HG02571 (cell line): ENCODE data around the gene RRN3.
"Not testable (repeated sequence)": the region's sequence is repeated elsewhere in the genome, so short reads cannot be mapped to it uniquely, and the experiment has no call there.

ENCODE experiments used
- ATAC-seq: cut with Tn5 transposase; IDR thresholded peaks from one replicate; pipeline ENCODE4 v1.9.1; 2021; ENCODE audit warnings: mild to moderate bottlenecking, moderate library complexity; ENCODE audit not compliant: unreplicated experiment

RRN3 gene

DNA sequence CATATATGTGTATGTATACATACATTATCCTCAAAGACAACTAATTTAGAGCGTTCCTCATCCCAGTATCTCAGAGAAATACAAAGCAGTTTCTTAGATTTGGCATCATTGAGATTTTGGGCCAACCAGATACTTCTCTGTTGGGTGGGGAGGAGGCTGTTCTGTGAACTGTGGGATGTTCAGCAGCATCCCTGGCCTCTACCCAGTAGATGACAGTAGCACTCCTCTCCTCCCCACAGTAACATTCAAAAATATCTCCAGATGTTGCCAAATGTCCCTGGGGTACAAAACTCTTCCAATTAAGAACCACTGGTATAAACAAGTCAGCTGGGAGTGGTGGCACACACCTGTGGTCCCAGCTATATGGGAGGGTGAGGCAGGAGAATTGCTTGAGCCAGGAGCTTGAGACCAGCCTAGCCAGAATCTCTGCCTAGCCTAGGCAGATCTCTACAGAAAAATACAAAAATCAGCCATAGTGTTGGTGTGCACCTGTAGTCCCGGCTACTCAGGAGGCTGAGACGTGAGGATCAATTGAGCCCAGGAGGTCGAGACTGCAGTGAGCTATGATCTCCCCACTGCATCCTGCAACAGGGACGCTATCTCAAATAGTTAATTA is 6.4 kb upstream of the RRN3 start:
- ATAC-seq: not testable (repeated sequence)

GRCh38 chr16:15099366-15099909 is 5.4 kb upstream of the RRN3 start:
- not testable (repeated sequence) for ATAC-seq

GRCh38 chr16:15096583-15096972 is 2.5 kb upstream of the RRN3 start:
- ATAC-seq: not testable (repeated sequence)

- not testable (repeated sequence) for ATAC-seq
Measured at GRCh38 chr16:15093571-15093954, 509 bp downstream of the RRN3 start.

GRCh38 chr16:15090663-15091269 is 3.3 kb downstream of the RRN3 start:
- ATAC-seq: not testable (repeated sequence)

DNA sequence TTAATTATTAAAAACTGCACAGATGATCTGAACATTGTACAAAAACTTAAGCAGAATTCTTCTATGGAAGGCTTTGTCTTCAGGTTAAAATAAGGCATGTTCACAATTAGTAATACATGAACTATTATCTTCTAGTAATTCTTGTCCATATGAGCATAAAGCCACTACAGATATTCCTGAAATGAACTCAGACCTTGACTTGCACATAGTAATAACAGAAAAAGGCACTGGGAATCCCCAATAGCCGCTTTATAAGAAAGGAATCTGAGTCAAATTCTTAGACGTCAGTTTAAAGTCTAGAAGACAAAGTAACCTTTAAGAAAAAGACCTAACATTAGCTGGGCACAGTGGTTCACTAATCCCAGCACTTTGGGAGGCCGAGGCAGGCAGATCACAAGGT is 11.3 kb downstream of the RRN3 start:
- ATAC-seq: not testable (repeated sequence)

DNA sequence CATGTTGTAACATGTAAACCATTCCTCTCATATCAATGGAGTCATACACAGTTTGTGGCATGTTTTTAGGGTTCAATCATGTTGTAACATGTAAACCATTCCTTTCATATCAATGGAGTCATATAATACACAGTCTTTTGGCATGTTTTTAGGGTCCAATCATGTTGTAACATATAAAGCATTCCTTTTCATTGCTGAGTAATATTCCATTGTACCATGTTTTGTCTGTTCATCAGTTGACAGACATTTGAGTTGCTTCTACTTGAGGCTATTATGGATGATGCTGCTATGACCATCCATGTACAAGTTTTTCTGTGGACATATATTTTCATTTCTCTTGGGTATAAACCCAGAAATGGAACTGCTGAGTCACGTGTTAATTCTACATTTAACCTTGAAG is 13.2 kb downstream of the RRN3 start:
- ATAC-seq: not testable (repeated sequence)

- not testable (repeated sequence) for ATAC-seq
Measured at GRCh38 chr16:15076161-15076560, 17.9 kb downstream of the RRN3 start.

GRCh38 chr16:15073101-15073500 is 21.0 kb downstream of the RRN3 start:
- no peak for ATAC-seq

- not testable (repeated sequence) for ATAC-seq
Measured at GRCh38 chr16:15071916-15072769, 21.9 kb downstream of the RRN3 start.

DNA sequence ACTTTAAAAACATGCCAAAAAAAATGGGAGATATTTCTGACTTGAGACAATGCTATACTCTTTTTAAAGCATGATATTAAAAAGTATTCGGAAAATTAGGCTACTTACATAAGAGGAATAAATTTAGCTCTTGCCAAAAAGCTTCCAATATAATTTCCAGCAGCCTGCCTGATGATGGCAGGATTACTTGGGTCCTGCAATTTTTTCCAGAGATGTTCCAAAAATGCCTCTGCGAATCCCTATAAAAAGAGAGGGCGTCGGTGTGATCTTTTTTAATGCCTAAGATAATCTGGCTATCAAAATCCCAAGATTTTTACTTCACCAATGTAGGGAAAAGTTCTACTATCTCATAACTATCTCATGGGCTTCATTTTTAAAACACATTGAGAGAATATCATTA is 23.1 kb downstream of the RRN3 start:
- not testable (repeated sequence) for ATAC-seq

DNA sequence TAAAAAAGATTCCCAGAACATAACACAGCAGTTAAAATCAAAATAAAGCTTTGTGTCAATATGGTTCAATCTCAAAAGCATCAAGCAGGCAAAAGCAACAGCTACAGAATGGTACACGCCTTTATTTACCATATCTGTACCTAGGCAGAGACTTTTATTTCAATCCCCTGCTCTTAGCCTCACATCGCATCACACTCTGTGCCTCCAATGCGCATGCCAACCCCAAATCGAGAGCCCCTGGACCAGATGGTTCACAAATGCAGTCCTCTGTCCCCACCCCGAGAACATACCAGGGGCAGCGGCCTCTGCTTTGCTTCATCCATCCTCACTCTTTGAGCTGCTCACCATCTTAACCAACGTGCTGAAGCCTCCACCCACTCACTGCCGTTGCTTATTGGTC is 27.4 kb downstream of the RRN3 start:
- ATAC-seq: not testable (repeated sequence)

- not testable (repeated sequence) for ATAC-seq
Measured at GRCh38 chr16:15065961-15066360, 28.1 kb downstream of the RRN3 start.

- not testable (repeated sequence) for ATAC-seq
Measured at GRCh38 chr16:15062085-15062810, 31.8 kb downstream of the RRN3 start.

DNA sequence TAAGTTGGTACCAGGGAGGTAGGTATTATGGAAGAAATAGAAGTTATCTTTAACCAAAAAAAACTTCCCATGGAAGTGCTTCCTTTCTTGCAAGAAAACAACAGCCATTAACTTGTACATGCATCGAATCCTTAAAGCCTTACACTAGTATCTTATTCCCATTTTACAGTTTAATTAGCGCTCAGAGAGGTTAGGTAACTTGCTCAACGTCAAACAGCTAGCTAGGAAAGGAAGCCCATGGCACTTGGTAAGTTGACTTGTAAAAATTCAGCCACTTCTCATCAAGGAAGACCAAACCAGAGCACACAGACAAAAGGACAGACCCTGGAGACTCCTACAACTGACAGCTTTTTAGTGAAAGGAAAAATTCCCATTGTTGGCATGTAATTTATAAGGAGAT is 34.7 kb downstream of the RRN3 start:
- no peak for ATAC-seq

DNA sequence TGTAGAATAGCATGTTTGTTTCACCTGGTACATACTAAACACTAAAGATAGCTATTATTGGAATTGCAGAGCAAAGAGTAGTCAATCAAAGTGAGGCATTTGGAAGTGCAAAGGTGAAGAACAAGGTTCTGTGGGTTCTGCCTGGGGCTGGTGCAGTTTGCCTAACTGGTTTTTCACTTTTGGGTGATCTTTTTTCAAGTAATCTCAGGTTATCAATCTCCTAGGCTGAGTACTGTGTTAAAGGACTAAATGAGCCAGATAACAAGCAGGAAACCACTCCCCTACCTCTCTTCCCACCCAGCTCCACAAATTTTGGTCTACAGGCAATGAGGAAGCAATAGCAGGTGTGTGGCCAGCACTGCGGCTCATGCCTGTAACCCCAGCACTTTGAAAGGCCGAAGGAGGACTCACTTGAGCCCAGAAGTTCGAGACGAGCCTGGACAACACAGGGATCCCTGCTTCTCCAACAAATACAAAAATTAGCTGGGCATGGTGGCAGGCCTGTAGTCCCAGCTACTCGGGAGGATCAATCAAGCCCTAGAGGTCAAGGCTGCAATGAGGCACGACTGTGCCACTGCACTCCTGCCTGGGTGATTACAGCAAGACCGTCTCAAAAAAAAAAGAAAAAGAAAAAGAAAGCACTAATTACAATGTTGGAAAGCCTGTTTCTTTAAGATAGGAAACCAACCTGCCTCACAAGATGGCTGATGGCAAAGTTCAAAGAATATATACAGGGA is 36.2 kb downstream of the RRN3 start:
- ATAC-seq: no peak

DNA sequence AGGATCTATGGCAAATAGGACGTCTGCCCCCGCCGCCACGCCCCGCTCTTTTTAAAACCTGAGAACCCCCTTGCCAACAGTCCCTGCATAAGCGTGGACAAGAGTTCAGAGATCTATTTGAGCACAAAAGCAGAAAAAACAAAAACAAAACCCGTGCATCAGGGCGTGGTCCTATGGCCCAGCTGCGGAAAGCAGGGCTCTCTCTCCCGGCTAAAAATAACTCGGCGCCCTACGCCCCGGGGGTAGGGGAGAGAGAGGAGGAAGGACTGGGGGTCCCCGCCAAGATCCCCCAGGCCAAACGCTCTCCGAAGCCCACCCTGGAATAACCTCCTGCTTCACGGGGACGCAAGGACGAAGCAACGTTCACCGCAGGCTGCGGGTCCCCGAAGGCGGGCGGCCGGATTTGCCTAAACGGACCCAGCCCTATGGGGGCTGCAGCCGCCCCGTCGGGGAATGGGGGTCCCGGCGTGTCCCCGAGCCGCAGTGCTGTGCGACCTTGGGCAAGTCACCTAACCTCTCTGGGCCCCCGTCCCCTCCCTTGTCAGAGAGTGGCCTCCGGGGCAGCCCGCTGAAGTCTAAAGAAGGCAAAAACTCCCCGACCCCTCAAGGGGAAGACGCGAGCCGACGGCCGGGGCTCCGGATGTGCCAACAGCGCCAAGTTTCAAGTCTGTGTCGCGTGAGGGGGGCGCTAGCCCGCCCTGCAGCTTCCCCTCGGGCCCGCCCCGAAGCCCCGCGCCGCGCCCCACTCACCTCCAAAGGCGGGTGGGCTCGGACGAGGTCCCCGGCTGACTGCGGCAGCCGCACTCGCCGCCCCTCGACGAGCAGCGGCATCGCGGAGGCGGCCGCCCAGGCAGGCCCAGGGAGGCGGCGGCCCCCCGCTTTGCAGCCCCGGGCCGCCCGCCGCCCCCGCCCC is 38.7 kb downstream of the RRN3 start:
- peak; percentile 52 for ATAC-seq

- no peak for ATAC-seq
Measured at GRCh38 chr16:15054357-15055140, 39.5 kb downstream of the RRN3 start.
